Measurements from ENCODE around the gene ATMIN.

The ATMIN gene

DNA sequence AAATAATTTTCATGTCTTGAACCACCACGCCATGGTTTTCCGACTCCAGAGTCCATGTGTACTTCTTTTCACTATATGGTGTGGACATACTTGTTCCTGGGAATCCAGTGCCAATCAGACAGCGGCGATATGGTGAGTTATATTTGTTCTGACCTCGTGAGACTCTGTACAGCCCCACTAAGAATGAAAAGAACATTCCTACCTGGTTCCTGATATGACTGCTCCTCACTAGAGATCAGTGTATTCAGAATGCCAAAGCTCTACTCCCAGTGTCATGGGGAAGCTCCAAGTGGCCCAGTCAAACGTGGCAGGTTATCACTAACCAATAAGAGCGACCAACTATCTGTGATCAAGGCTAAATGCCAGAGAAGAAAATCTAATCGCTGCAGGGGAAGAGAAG lies 35.3 kb downstream of the ATMIN start:
- no peak for DNase-seq

DNA sequence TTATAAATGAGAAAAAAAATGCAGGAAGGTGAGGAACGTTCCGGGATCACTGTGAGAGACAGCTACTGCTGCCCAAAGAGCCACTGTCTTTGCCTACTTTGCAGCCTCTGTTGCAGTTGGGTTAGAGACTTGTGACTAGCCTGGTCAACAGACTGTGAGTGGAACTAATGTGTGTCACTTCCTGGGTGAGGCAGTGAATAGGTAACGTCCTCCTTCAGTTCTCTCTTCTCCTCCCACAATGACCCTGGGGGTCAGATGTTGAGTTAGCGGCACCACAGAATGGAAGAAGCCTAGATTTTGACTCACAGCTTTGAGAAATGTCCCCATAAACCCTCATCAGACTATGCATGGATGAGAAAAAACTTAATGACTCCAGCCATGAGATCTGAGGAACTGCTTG lies 36.2 kb downstream of the ATMIN start:
- no peak for DNase-seq

DNA sequence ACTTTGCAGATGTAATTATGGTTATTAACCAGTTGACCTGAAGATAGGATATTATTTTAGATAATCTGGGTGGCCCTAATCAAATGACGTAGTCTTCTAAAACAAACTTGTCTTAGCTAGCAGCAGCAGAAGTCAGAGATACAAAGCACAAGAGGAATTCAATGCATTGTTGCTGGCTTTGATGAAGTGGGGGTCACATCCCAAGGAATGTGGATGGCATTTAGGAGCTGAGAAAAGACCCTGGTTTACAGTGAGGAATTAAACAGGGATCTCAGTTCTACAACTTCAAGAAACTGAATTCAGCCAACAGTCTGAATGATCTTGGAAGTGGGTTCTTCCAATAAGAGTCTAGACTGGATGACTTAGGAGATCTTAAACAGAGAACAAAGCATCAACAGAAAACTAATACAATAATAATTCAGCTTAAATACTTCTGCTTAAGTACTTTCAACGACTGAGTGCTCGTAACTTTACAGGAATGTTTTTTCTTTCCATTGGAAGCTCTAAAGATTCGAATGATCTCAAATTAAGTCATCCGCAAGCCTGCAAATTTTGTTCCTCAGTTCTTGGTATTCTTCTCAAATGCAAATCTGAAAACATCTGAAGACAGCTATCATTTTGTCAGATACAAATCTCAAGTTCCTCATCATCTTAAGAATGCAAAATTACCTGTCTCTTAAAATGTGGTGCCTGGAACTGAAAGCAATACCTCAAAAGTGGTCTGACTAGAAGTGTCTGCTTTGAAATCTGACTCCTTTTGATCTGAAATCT lies 38.1 kb downstream of the ATMIN start:
- DNase-seq: no peak

DNA sequence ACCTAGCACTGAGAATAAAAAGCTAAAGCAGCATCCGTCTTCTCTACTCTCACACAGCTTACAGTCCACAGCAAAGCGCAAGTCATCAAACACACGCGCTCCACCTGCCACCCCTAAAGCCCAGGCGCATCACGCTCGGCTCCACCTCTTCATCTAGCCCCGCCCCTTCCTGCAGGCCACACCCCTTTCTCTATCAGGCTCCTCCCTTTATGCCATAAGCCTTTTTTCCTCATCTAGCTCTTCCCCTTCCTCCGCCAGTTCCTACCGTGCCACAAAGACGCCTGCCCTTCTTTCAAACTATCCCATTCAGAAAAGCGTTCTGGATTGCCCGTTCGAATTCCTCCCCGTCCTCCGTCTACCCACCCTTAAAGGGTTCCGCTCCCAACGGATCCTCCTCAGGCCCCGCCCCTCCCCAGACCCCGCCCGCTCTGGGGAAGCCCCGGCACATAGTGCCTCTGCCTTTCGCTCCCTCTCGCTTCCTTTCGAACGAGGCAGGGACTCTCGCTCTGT lies 41.0 kb downstream of the ATMIN start:
- DNase-seq: peak; percentile 92

DNA sequence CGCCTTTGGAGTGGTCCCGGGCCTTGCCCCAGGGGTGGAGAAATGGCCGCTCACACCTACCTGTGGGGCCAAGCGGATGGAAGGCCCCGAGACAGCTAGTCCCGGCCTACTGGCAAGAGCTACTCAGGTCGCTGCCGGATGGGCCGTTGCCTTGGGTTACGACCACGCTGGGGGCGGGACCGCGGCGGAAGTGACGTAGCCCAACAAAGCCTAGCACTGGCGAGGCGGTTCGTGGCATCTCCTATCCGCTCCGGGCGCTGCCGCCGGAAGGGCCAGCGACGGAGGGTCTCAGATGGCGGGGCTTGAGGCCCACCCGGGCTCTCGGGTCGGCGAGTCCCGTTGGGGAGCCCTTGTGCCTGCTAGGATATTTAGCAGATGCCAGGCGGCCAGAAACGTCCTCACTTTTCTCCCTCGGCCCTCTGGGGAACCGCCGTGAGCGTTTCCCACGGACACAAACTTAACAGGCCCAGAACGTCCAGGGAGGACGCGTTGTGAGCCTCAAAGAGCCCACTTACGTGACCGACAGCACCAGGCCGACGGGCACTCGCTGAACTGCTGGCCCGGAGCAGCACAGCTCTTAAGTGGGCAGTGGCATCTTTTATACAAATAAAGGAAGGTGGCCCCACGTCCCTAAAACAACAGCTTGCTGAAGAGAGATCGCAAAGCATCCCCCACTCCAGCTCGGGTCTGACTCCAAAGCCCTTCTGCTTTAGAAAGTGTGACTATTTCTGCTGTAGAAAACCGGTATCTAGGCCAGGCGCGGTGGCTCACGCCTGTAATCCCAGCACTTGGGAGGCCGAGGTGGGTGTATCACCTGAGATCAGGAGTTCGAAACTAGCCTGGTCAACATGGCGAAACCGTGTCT lies 41.7 kb downstream of the ATMIN start, which contains the start of gene C16orf46:
TSS of gene C16orf46 (minus strand) at position 163 of the 865 bp plus-strand sequence. CDS start 13,283 bp downstream, outside the sequence.
- DNase-seq: peak; percentile 97

DNA sequence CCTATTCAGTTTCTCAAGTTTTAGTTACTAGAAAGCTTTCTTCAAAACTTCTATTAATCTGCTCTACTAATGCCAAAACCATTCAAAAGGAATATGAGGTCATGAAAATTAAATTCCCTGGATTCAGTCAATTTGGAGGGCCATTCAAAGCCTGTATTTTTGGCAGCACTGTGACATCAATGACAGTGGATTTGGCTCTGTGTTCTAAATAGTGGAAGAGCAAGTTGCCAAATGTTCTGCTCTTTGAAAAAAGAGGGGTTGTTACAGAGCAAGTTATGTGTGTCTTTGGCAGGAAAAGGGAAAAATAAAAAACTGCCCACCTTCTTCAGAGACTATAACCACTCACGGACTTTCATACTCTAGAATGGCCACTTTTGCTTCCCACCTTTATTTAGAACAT lies 44.6 kb downstream of the ATMIN start:
- DNase-seq: no peak

DNA sequence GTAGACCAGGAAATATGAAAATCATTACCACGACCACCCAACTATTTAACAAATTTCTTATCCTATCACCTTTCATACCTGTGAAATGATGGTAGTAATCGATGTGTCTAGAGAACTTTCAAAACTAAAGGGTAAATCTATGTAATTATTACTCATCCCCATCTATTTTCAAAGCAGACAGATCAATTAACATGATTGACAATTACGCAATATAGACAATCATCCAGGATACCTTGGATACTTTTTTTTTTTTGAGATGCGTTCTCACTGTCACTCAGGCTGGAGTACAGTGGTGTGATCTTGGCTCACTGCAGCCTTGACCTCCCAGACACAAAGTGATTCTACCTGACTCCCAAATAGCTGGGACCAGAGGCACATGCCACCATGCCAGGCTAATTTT lies 45.4 kb downstream of the ATMIN start:
- DNase-seq: no peak

DNA sequence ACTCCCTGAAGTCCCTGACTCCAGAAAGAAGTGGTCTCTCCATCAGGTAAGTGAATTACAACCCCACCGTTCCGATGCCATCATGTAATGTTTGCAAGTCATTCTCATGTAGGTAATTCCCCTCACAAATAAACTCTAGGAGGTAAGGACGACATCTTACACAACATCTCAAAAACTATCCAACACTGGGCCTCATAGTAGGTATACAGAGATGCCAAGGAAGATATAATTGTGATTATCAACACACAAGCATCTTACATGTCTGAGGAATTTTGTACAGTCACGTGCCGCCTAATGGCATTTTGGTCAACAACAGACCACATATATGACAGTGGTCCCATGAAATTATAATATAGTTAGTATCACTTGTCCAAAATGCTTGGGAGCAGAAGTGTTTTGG lies 53.2 kb downstream of the ATMIN start:
- no peak for DNase-seq

DNA sequence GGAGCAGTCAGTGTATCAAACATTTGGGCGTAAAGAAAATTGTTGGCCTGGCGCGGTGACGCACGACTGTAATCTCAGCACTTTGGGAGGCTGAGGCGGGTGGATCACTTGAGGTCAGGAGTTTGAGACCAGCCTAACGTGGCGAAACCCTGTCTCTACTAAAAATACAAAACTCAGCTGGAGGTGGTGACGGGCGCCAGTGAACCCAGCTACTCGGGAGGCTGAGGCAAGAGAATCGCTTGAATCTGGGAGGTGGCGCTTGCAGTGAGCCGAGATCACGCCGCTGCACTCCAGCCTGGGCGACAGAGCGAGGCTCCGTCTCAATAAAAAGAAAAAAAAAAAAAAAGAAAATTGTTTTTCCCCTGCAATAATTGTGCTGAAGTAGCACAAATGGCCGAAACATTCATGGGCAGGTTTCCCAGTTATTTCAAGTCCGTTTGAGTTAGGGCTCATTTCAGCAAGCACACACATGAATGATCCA lies 59.2 kb downstream of the ATMIN start:
- no peak for DNase-seq

DNA sequence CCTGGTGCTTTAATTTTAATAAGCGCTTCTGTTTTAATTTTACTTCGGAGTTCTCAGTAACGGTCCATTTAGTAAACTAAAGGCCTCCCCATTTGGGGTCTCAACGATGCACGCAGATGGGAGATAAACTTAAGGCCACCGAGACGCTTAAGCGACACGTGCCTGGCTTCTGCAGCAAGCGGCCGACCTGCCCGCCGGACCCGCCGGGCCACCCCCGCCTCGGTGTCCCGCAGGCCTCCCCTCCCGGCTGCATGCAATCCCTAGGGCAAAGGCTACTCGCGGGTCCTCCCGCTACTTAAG lies 60.0 kb downstream of the ATMIN start:
- no peak for DNase-seq

DNA sequence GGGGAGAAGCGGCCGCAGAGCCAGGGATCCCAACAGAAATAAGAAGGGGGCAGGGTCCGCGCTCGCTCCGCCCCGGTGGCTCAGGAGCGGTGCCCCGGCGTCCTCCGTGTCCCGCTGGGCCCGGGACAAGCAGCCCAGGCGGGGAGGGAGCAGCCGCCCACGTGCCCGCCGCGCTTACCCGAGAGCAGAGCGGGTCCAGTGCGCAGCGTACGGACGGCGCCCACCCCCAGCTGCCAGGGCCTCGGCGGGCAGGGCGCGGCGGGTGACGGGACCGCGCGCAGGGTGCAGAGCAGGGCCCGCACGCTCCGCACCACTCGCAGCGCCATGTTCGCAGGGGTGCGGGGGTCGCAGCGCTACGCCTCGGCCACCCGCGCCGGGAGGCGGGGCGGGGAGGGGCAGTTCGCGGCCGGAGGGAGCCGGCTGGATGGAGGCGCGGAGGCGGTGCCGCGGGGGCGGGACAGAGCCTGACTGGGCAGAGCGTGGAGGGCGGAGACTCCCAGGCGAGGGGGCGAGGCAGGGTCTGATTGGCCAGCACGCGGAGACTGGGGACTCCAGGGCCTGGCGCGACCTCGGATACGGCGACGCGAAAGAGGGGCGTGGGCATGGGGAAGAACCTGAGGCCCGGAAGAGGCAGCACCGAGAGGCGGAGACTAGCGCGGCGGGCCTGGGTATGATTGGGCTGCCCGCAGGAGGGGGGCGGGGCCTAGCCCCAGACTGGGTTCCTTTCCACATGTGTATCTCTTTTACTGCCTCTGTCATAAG lies 60.5 kb downstream of the ATMIN start, which contains the start of gene GCSH:
TSS of gene GCSH (minus strand) at position 443 of the 762 bp plus-strand sequence. CDS start at position 326, 117 bp downstream.
- peak; percentile 99 for DNase-seq

DNA sequence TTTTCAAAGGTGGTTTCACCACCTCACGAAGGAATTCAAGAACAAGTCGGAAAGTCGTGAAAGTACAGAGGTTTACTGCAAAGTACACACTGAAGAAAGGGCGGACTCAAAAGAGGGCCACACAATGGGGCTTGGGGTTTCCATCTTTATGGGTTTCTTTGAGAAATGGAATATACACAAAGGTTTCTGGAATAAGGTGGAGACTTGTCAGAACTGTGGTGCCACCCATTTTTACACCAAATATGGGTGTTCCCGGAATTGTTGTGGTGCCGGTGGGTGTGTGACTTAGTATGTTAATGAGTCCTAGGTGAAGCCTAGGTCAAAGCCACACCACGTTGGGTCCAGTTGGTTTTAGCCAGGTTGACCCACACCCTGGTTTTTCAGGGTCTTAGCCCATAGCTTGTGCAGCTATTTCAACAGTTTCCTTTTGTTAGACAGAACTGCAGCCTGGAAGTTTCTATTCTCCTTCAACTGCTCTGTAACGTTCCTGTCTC lies 61.1 kb downstream of the ATMIN start:
- no peak for DNase-seq
